Suppressor macrophage treated with lipopolysaccharide for 4 hours (primary cell): ENCODE results near the gene NWD2.
"Not testable (repeated sequence)": the region's sequence is repeated elsewhere in the genome, so short reads cannot be mapped to it uniquely, and the experiment has no call there.

ENCODE experiments used
- DNase-seq: peaks from one replicate; pipeline ENCODE4 v3.0.0-alpha.2; 2020

The NWD2 gene, protein sequence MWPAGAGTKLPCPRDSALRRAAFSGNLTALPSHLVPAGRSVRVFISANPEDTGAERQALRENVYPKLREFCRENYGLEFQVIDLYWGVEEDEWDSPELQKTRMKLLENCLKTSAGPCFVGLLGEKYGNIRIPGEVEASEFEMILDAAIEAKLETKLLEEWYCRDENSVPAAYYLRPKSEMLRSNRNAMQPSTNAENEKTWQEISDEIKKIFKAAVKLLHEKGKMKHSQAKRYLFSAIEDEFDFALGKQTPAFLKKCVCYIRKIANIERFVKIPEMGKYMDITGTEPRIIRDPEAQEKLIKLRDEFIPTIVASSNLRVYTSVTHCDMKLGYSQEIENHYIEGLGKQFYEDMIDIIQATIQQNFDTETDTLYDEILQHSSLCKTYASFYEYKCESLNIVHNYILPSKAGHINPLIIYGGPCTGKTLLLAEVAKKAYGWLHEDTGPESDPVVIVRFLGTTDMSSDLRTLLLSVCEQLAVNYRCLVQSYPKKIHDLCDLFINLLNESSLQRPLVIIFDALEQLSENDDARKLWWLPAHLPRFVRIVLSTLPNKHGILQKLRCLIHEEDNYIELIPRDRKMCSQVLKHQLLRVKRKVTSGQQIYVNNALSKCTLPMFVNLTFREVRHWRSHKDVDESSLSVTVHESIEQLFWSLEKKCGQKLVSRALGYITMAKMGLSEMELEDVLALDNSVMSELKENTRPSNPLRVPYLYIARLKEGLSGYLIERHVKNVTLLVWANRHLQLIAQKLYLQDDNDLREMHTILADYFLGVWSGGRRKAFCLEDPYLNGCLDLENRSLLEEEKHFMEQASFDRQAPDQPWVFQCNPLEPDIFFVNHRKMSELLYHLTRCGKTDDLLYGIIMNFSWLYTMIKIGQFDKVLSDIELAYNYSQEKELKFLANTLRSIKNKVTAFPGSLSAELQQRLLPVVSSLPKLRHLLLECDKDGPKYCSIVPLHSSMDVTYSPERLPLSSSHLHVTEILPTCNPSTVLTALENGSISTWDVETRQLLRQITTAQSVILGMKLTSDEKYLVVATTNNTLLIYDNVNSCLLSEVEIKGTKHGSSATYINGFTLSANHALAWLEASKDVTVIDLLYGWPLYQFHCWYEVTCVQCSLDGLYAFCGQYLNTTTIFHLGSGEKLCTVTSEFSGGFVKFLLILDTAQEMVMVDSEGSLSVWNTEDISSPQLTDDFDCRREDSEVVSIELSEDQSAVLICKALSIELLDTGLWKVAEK (N-terminal part only)

GRCh38 chr4:37244583-37245390 lies at the start of gene NWD2:
NWD2 (plus strand) TSS chr4:37244743; CDS start chr4:37245068, 325 bp downstream.
- no peak for DNase-seq

DNA sequence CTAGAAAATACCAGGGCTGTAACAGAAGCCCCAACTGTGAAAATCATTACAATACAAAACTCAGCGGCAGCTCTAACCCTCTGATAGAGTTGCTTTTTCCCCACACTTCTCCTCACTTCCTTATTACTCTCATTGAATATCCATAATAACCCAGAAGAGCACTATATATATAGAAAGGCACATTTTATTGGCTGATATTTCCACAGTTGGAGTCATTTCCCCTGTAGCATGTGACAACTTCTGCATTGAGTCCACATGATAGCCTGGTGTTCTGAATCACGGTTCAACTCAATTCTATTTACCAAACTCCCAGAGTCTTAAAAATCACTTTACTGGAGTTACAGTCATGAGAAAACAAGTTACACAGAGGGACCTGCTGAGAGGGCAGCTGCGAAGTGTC lies 46.6 kb upstream of the NWD2 start:
- peak; percentile 2 for DNase-seq

DNA sequence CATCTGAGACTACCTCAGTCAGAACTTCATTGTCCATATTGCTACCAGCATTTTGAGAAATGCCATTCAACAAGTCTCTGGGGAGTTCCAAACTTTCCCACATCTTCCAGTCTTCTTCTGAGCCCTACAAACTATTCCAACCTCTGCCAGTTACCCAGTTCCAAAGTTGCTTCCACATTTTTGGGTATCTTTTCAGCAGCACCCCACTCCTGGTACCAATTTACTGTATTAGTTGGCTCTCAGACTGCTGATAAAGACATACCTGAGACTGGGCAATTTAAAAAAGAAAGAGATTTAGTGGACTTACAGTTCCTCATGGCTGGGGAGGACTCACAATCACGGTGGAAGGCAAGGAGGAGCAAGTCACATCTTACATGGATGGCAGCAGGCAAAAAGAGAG lies 39.8 kb upstream of the NWD2 start:
- not testable (repeated sequence) for DNase-seq

DNA sequence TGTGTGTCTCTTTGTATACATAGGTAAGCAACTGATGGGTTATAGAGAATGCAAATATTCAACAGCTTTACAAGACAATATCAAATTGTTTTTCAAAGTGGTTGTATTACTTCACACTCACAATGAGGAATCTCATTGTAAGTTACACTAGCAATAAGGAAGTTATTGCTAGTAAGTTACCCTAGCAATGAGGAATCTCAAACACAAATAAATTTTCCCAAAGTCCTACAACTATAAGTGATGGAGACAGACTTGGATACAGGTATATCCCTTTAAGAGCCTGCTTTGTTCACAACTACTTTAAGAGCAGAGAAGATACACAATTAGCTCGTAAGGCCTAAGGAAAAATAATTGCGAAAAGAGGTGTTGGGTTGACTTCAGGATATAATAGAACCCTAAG lies 28.3 kb upstream of the NWD2 start:
- no peak for DNase-seq

- DNase-seq: no peak
These were observed 25.3 kb upstream of the NWD2 start for GRCh38 chr4:37219242-37219641.

DNA sequence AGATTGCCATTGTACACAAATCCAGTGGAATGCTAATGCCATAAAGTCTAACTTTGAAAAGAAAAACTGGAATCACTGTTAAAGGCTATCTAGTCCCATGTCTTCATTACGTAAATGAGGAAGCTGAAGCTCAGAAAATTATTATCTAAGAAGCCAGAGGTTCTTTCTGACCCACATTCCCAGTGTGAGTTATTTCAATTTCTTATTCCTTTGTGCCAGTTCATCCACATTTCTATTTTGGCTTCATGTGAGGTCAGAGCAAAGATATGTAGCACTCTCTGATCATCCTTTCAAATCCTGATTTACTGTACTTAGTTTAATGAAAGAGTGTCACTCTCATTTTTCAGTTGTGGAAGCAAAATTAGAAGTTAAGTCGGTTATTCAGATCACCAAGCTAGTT lies 24.6 kb upstream of the NWD2 start:
- DNase-seq: no peak

DNA sequence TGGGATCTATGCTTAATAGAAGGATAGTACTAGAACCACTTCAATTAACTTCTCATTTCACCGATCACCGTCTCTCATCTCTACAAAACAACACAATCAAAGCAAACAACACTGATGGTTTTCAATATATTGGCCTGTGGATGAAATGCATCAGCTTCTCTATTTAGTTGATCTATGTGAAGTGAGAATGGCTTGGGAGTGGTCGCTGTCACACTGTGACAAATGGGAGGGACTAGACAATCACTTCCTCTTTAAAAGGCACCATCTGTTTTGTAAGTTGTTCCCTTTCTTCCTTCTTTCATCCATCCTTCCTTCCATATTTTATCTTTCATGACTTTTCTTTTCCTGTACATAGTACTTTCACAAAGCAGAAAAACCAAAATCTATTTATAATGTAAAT lies 23.9 kb upstream of the NWD2 start:
- no peak for DNase-seq

GRCh38 chr4:37223732-37224131 lies 20.8 kb upstream of the NWD2 start:
- no peak for DNase-seq

DNA sequence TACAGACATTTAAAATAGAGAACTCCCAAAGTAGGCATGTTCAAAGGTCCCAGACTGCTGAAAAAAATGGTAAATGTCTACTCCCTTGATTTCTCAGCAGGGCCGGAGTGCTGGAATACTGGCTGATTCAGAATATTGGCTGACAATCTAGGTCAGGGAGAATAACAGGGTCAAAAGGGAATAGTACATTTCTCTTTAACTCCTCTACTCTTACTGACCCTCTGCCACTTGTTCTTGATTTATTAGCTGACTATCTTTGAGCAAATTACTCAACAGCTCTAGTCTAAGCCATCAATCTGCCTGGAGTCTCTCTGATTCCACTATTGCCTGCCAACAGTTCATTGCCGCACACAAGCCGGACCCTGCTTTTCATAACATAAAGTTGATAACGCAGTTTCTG lies 19.7 kb upstream of the NWD2 start:
- no peak for DNase-seq

DNA sequence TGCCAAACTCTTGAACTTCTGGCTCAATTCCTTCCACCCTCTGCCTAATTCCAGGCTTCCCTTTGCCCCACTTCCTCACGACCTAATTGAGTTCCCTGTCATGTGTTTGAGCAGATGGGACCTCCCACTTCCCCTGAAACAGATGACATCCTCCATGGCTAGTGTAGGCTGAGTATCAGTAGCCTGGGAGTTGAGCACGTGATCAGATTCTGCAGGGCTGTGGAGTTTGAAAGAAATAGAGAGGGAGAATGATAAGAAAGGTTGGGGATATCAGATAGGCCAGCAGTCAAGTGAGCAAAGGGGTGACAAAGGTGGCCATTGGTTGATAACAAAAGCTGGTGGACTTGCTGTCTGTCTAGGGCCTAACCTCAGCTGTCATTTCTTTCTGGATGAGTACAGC lies 18.8 kb upstream of the NWD2 start:
- DNase-seq: no peak

GRCh38 chr4:37232315-37232714 lies 12.2 kb upstream of the NWD2 start:
- DNase-seq: peak; percentile 17

- DNase-seq: peak; percentile 65
These were observed 8.4 kb upstream of the NWD2 start for GRCh38 chr4:37236165-37236564.

- DNase-seq: no peak
These were observed 2.9 kb upstream of the NWD2 start for GRCh38 chr4:37241647-37242046.

DNA sequence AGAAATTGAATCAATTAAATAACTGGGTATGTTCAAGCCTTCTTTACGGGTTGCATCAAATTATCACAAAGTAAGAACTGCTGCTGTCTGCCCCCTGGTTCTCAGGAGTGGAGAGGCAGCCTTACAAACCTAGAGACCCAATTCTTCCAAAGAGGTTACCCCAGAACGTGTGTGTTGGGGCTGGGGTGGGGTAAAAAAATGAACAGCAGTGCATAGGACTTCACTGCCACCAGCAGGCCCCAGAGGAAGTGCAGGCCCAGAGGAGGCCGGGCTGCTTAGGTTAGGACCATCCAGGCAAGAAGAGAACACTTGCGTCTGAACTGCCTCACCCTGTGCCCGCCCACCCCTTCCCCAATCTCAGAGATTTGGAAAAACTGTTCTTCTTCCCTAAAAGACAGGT lies 1.5 kb upstream of the NWD2 start:
- no peak for DNase-seq

DNA sequence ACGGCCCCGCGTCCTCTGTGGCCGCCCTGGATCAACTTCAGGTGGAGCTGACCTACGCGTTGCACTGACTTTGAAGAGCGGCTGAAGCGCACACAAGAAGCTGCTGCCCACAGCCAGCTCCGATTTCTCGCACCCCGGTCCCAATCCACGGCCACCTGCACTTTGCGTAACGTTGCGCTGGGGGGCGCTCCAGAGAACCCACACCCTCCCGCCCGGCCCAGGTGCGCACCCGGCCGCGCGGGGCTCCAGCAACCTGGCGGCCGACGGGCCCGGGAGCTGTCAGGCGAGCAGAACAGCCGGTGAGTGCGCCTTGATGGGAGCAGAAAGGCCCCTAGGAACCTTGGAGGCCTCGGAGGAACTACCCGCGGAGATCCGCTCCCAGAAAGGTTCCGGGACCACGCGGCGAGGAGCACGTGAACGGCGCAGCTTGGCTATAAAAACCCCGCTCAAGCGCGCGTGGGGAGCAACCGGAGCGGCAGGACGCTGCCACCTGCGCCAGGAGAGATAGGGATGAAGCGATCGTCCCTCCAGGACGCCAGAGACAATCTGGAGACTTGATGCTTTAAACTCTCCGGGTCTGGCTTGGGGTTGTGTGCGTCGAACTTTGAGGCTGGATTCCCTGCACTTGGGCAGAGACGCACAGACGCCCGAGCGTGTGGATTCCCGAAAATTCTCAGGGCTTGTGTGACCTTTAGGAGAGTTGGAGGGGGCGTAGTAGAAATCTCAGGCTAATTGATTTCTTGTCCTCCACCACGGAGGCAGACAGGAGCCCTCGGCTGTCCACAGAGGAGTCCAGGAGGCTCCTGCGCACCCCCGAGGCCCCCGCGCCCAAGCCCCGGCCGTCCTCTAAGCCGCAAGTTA lies 591 bp upstream of the NWD2 start:
- DNase-seq: no peak

DNA sequence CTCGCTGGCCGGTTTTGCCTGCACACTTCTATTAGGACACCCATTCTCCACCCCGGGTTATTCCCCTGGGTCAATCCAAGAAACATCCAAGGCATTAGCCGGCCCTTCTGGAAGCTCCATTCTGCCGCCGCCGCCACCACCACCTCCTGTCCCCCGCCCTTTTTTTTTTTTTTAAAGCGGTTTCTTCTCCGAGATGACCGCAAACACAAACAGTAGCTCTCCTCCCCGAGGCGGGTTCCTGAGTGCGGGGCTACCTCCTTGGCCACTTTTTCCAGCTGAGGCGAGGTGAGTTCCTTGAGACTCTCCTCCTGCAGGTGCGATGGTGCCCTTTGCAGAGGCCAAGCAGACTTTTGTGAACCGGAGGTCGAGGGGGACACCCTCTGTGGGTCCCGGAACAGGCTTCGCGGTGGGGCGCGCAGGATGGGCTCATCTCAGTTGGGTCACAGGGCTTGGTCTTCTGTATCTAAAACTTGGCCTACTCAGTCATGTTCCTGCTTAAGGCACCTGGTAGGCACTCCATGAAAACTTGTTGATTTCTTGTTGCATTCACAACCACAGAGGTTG lies 930 bp downstream of the NWD2 start:
- DNase-seq: no peak

DNA sequence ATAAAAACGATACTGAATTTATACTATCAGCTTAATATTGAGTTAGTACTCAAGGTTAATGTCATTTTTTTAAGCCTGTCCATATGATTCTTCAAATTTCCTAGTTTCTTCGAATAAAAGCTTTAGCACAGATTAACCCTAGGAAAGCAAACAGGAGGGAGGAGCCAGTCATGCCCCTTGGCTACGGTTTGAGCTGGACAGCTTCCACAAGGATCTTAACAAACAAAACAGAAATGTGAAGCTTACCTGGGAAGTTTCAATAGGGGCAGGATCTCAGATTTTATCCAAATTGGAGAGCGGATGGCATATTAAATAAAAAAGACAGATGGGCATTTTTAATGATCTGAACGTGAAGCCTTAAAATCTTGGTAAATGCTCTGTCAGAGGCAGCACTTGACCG lies 2.3 kb downstream of the NWD2 start:
- no peak for DNase-seq

DNA sequence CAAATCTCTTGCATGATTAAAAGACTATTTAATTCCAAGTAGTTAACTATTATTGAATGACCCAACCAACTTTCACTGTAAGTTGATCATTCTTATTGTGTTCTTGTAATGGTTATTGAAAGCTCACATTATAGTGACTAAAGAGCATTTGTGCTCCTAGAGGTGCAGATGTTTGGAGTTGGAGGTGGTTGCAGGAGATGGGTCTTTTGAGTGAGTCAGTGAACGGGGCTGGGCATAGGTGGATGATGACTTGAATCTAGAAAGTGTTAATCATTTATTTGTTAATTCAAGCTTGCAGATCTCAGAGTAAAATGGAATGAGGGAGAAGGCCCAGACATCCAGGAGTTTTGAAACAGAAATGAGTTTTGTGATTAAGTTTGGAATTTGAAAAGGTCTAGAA lies 13.7 kb downstream of the NWD2 start:
- no peak for DNase-seq

DNA sequence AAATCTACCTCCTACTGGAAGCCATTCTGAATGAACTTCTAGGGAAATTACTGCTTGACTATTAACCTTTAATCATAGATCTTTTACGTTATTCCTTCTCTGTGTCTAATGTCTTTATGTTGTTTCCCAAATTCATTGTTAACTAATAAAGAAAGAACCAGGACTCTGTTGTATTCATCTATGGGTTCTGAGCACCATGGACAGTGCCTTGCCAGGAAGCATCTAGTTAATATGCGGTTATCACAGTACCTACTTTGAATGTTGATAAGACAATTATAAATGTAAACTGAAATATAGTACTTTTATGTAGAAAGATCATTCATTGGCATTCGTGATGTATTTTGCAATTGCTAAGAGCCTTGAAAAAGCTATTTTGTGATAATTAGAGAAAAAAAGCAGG lies 23.8 kb downstream of the NWD2 start:
- no peak for DNase-seq

- DNase-seq: no peak
These were observed 34.6 kb downstream of the NWD2 start for GRCh38 chr4:37279121-37279520.
